GM21529 (cell line): ENCODE data around the gene YAF2.
A peak's percentile ranks its signal among the peaks of the same experiment; 100 is the strongest.

Source experiments
- ATAC-seq: cut with Tn5 transposase; IDR thresholded peaks from one replicate; pipeline ENCODE4 v1.9.1; 2021; ENCODE audit not compliant: unreplicated experiment

The YAF2 gene

GRCh38 chr12:42145552-42146215 is 92.4 kb downstream of the YAF2 start:
- ATAC-seq, result no peak

- peak; percentile 4 for ATAC-seq
These were observed 92.9 kb downstream of the YAF2 start for GRCh38 chr12:42145197-42145549.

- ATAC-seq, result peak; percentile 91
These were observed 93.4 kb downstream of the YAF2 start, which contains the start of gene GXYLT1 for GRCh38 chr12:42144408-42145196. Gene GXYLT1, minus strand, starts transcription at chr12:42144874. Its CDS starts 228 bp downstream, at chr12:42144646.

GRCh38 chr12:42144158-42144407 is 94.0 kb downstream of the YAF2 start:
- no peak for ATAC-seq

GRCh38 chr12:42143452-42144157 is 94.4 kb downstream of the YAF2 start:
- ATAC-seq, result peak; percentile 2

GRCh38 chr12:42141981-42142606 is 96.0 kb downstream of the YAF2 start:
- ATAC-seq, result no peak

GRCh38 chr12:42140901-42141300 is 97.1 kb downstream of the YAF2 start:
- no peak for ATAC-seq

- no peak for ATAC-seq
These were observed 102.7 kb downstream of the YAF2 start for GRCh38 chr12:42135259-42135814.

GRCh38 chr12:42130672-42131402 is 107.2 kb downstream of the YAF2 start:
- ATAC-seq, result no peak

GRCh38 chr12:42129595-42130204 is 108.3 kb downstream of the YAF2 start:
- ATAC-seq, result no peak

GRCh38 chr12:42128888-42129287 is 109.2 kb downstream of the YAF2 start:
- ATAC-seq, result no peak

- ATAC-seq, result no peak
These were observed 109.7 kb downstream of the YAF2 start for GRCh38 chr12:42128327-42128726.

- no peak for ATAC-seq
These were observed 111.1 kb downstream of the YAF2 start for GRCh38 chr12:42126963-42127362.

GRCh38 chr12:42125388-42125767 is 112.7 kb downstream of the YAF2 start:
- no peak for ATAC-seq

- ATAC-seq, result no peak
These were observed 113.2 kb downstream of the YAF2 start for GRCh38 chr12:42124764-42125387.

GRCh38 chr12:42119085-42119633 is 118.9 kb downstream of the YAF2 start:
- no peak for ATAC-seq

GRCh38 chr12:42118136-42118879 is 119.7 kb downstream of the YAF2 start:
- ATAC-seq, result no peak

- no peak for ATAC-seq
These were observed 129.0 kb downstream of the YAF2 start for GRCh38 chr12:42109031-42109430.
